Urinary bladder (tissue), 4 donors: ENCODE measurements around the gene TBCK. TPM values are rescaled to one million over a fixed set of nuclear protein-coding genes. Genes with fewer than 3 reads are reported as not detected.
A peak's percentile ranks its signal among the peaks of the same experiment; 100 is the strongest.

Experiments
- DNase-seq: peaks from one replicate; pipeline ENCODE4 v3.0.0-alpha.2; 2015; ENCODE audit errors: extremely low spot score
- H3K27ac ChIP-seq: one replicate; pipeline ENCODE4 v1.5.1; 2013; ENCODE audit warnings: low read depth, mild to moderate bottlenecking, moderate library complexity
- H3K36me3 ChIP-seq: one replicate; pipeline ENCODE4 v1.6.1; 2013; ENCODE audit warnings: mild to moderate bottlenecking, moderate library complexity; ENCODE audit not compliant: insufficient read depth
- H3K4me1 ChIP-seq: one replicate; pipeline ENCODE4 v1.6.1; 2013; ENCODE audit warnings: mild to moderate bottlenecking, moderate library complexity; ENCODE audit not compliant: insufficient read depth
- H3K4me3 ChIP-seq: one replicate; pipeline ENCODE4 v1.5.1; 2013; ENCODE audit warnings: low read depth, low read length
- WGBS: extraction: QIAGEN DNeasy Blood & Tissue Kit; methylation state at CpG from one replicate; pipeline ENCODE4 v1.1.7; 2013; 5-methylcytosine and 5-hydroxymethylcytosine counted together
- polyA plus RNA-seq: library from polyadenylated mRNA; stranded (reverse); fragments of 200-250 nt; gene quantifications from one replicate; pipeline ENCODE4 v1.2.3, GENCODE V29; 2013
- total RNA-seq: library from RNA; depleted of rRNA; stranded (reverse); fragments of >200 nt; gene quantifications from one replicate; pipeline ENCODE4 v1.2.3, GENCODE V29; 2014
- donor health status: healthy with polysubstance abuse.
- donor health status: healthy.

The TBCK gene
- total and polyA plus RNA-seq, 2 donors = 14.1 to 113 TPM

- Histone ChIP-seq H3K27ac (no peak overlapping the region), H3K4me1 (peaks cover 3% of the 10 kb centered on the region), H3K36me3 (no peaks in the 10 kb centered on the region), H3K4me3 (peak overlapping the region; percentile 62)
- 40% methylated on average over 6 of the region's 6 CpGs for WGBS
- no peak for DNase-seq
Measured at GRCh38 chr4:106314960-106315359, 1.0 kb downstream of the TBCK start.

DNA sequence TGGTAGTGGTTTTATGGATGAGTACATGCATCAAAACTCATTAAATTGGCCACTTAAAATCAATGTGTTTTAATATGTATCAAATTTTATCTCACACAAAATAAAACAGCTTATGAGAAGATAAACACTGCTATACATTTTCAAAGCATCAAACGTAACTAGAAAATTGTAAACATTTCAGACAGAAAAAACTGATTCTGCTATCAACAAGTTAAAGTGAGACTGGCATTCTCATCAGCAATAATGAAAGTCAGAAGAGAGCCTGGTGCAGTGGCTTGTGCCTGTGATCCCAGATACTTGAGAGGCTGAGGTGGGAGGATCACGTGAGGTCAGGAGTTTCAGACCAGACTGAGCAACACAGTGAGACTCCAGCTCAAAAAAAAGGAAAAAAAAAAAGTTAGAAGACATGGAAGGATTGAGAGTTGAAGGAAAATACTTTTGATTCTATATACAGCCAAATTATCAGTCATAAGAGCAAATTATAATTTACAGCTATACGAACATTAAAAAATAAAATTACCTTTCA is 2.9 kb downstream of the TBCK start:
- H3K4me1 ChIP-seq = peaks cover 3% of the 10 kb centered on the region
- WGBS = 75% methylated on average over 3 of the region's 3 CpGs
- no peak overlapping the region for H3K27ac ChIP-seq

DNA sequence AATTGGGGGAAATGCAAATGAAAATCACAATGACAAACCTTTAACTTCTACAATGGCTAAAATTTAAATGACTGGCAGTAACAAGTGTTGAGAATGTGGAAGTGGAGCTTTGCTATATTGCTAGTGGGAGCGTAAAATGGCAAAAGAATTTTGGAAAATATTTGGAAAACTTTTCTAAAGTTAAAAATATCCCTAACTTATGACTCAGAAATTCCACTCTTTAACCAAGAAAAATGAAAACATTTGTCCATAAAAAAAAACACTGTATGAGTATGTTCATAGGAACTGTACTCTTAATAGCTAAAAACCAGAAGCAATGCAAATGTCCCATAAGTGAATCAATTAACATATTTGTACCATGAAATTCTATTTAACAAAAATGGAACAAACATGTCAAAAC is 3.6 kb downstream of the TBCK start:
- WGBS = 77% methylated on average over 1 of the region's 1 CpG
- Histone ChIP-seq H3K4me1 (peaks cover 1% of the 10 kb centered on the region), H3K4me3 (no peak overlapping the region), H3K27ac (no peak overlapping the region), H3K36me3 (no peaks in the 10 kb centered on the region)
- no peak for DNase-seq

More for the DNA sequence above, 2.9 kb downstream of the TBCK start:
- H3K4me3 ChIP-seq = no peak overlapping the region
- no peak for DNase-seq
- H3K36me3 ChIP-seq = no peaks in the 10 kb centered on the region

GRCh38 chr4:106306561-106306960 is 9.4 kb downstream of the TBCK start:
- no peaks in the 10 kb centered on the region for H3K36me3 ChIP-seq
- H3K4me1 ChIP-seq = no peaks in the 10 kb centered on the region
- no peak for DNase-seq
- H3K27ac ChIP-seq = no peak overlapping the region
- H3K4me3 ChIP-seq = no peak overlapping the region

- no peaks in the 10 kb centered on the region for H3K4me1 ChIP-seq
- no peak overlapping the region for H3K4me3 ChIP-seq
- H3K36me3 ChIP-seq = no peaks in the 10 kb centered on the region
- no peak for DNase-seq
- 90% methylated on average over 4 of the region's 4 CpGs for WGBS
- no peak overlapping the region for H3K27ac ChIP-seq
Measured at GRCh38 chr4:106305435-106306055, 10.5 kb downstream of the TBCK start.

DNA sequence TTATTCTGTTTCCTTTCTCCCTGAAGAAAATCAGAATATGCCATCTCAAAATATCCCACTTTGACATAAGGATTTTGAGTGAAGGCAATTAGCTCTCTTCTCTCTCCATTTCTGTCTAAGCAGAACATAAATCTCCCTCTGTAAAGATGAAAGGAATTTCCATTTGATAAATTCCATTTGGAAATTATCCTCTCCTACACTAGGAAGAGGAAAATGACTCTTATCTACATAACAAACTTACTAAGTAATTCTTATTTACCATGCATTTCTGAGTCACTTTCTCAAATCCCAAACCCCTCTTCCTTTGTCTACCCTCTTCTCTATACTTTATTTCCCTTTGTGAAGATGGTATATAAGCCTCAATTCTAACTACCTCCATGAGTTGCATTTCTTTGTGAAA is 11.4 kb downstream of the TBCK start:
- no peaks in the 10 kb centered on the region for H3K4me1 ChIP-seq
- H3K27ac ChIP-seq = no peak overlapping the region
- no peak overlapping the region for H3K4me3 ChIP-seq
- no peaks in the 10 kb centered on the region for H3K36me3 ChIP-seq
- DNase-seq = no peak

- no peak overlapping the region for H3K27ac ChIP-seq
- H3K4me3 ChIP-seq = no peak overlapping the region
- DNase-seq = no peak
- WGBS = 91% methylated on average over 3 of the region's 3 CpGs
- H3K4me1 ChIP-seq = no peaks in the 10 kb centered on the region
- no peaks in the 10 kb centered on the region for H3K36me3 ChIP-seq
Measured at GRCh38 chr4:106303548-106304281, 12.3 kb downstream of the TBCK start.

- Histone ChIP-seq H3K36me3 (no peaks in the 10 kb centered on the region), H3K27ac (no peak overlapping the region), H3K4me3 (no peak overlapping the region), H3K4me1 (no peaks in the 10 kb centered on the region)
- no peak for DNase-seq
- 89% methylated on average over 4 of the region's 4 CpGs for WGBS
Measured at GRCh38 chr4:106302062-106302438, 14.0 kb downstream of the TBCK start.

- H3K27ac ChIP-seq = no peak overlapping the region
- WGBS = 87% methylated on average over 2 of the region's 2 CpGs
- H3K4me3 ChIP-seq = no peak overlapping the region
- no peak for DNase-seq
- no peaks in the 10 kb centered on the region for H3K4me1 ChIP-seq
- H3K36me3 ChIP-seq = no peaks in the 10 kb centered on the region
Measured at GRCh38 chr4:106301393-106302061, 14.5 kb downstream of the TBCK start.

DNA sequence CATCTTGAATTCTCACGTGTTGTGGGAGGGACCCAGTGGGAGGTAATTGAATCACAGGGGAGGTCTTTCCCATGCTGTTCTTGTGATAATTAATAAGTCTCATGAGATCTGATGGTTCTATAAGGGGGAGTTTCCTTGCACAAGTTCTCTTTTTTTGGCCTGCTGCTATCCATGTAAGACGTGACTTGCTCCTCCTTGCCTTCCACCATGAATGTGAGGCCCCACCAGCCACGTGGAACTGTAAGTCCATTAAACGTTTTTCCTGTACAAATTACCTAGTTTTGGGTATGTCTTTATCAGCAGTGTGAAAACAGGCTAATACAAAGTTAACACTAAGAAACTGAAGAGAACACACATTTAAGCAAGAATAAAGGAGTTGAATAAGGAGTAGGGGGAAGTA is 16.0 kb downstream of the TBCK start:
- no peak for DNase-seq
- H3K36me3 ChIP-seq = no peaks in the 10 kb centered on the region
- 84% methylated on average over 4 of the region's 4 CpGs for WGBS

GRCh38 chr4:106297245-106298035 is 18.6 kb downstream of the TBCK start:
- no peaks in the 10 kb centered on the region for H3K4me1 ChIP-seq
- DNase-seq = no peak
- no peak overlapping the region for H3K27ac ChIP-seq
- H3K4me3 ChIP-seq = no peak overlapping the region
- H3K36me3 ChIP-seq = peaks cover 2% of the 10 kb centered on the region

More for the DNA sequence above, 16.0 kb downstream of the TBCK start:
- no peak overlapping the region for H3K4me3 ChIP-seq
- H3K4me1 ChIP-seq = no peaks in the 10 kb centered on the region
- H3K27ac ChIP-seq = no peak overlapping the region

DNA sequence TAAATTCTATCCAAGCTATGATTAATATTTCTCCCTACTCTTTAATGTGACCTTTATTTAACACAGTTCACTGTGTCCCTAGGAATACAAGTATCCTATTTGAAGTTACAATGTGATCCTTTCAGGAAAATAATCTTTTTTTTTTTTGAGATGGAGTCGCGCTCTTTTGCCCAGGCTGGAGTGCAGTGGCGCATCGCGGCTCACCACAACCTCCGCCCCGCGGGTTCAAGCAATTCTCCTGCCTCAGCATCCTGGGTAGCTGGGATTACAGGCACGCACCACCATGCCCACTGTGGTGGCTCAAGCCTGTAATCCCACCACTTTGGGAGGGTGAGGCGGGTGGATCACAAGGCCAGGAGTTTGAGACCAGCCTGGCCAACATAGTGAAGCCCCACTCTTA is 21.9 kb downstream of the TBCK start:
- WGBS = 99% methylated on average over 10 of the region's 10 CpGs
- Histone ChIP-seq H3K36me3 (peaks cover 3% of the 10 kb centered on the region), H3K4me1 (no peaks in the 10 kb centered on the region), H3K27ac (no peak overlapping the region), H3K4me3 (no peak overlapping the region)
- no peak for DNase-seq

DNA sequence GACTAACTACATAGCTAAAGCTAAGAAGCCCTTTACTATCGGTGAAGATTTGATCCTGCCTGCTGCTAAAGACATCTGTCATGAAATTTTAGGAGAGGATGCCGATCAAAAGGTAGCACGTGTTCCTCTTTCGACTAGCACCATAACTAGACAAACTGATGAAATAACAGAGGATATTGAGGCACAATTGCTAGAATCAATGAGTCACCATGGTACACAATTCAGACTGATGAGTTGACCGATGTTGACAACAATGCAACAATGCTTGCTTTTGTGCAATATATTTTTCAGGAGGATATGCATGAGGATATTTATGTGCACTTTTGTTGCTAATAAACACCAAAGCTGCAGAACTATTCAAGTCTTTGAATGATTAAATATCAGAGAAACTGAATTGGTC is 24.3 kb downstream of the TBCK start:
- no peak overlapping the region for H3K4me3 ChIP-seq
- peaks cover 3% of the 10 kb centered on the region for H3K36me3 ChIP-seq
- DNase-seq = no peak
- no peak overlapping the region for H3K27ac ChIP-seq
- WGBS = 97% methylated on average over 5 of the region's 5 CpGs
- no peaks in the 10 kb centered on the region for H3K4me1 ChIP-seq
